Pancreas (tissue), 10 donors: ENCODE results near the gene VCAM1. TPM values are rescaled to one million over a fixed set of nuclear protein-coding genes. Genes with fewer than 3 reads are reported as not detected.
A peak's percentile ranks its signal among the peaks of the same experiment; 100 is the strongest.

ENCODE experiments used
- ATAC-seq, 4 donors: fragments of 200-7000 bp; cut with Tn5 transposase; one replicate each; pipeline versions ENCODE4 v1.8.0 to v1.9.1; 2020; ENCODE audit warnings: mild to moderate bottlenecking in 4 of 4, moderate library complexity in 4 of 4
- DNase-seq, 6 donors: peaks; one replicate each; pipeline ENCODE4 v3.0.0-alpha.2; 2020
- FAIRE-seq: peaks from 2 replicates; lab custom pipeline; 2012; peaks lifted over from hg19 to GRCh38; lab: Jason Lieb, UNC
- H3K27ac ChIP-seq, 4 donors: fragments of 200-600 bp; sonication (generic); 1 replicate in 3 of 4; 2 replicates in 1 of 4; pipeline versions ENCODE4 v1.5.0 to v1.8.0; 2020
- H3K27me3 ChIP-seq, 4 donors: fragments of 200-600 bp; one replicate each; pipeline ENCODE4 v1.8.0; 2021
- H3K36me3 ChIP-seq, 3 donors: fragments of 200-600 bp; sonication (generic) in 1 of 3; one replicate each; pipeline versions ENCODE4 v1.5.0 to v1.8.0; 2020 to 2021
- H3K4me1 ChIP-seq, 3 donors: fragments of 200-600 bp; one replicate each; pipeline ENCODE4 v1.8.0; 2021
- H3K4me3 ChIP-seq, 4 donors: fragments of 200-600 bp; sonication (generic) in 2 of 4; one replicate each; pipeline versions ENCODE4 v1.5.0 to v1.8.0; 2020 to 2021
- H3K9me3 ChIP-seq, 4 donors: fragments of 200-600 bp; one replicate each; pipeline ENCODE4 v1.8.0; 2021
- CTCF ChIP-seq, 4 donors: fragments of 200-600 bp; sonication (generic) in 3 of 4; IDR thresholded peaks; one replicate each; pipeline versions ENCODE4 v1.5.0 to v1.8.0; 2021; ENCODE audit warnings: antibody characterized with exemption in 4 of 4
- WGBS, 2 donors: extraction: QIAGEN DNeasy Blood & Tissue Kit; methylation state at CpG; one replicate each; pipeline ENCODE4 v1.1.7; 2013; 5-methylcytosine and 5-hydroxymethylcytosine counted together
- intact Hi-C, 3 donors: fragments of 100-400 bp; cut with DNase I; formaldehyde crosslinking; loops; one replicate each; pipeline versions ENCODE4 v1.11.1 to v1.14.2; 2022
- polyA plus RNA-seq, 2 donors: library from polyadenylated mRNA; stranded (reverse); fragments of 200-250 nt; gene quantifications; one replicate each; pipeline ENCODE4 v1.2.3, GENCODE V29; 2013
- total RNA-seq, 6 donors: library from RNA; stranded (reverse); fragmentation: NEBNext Ultra II Directional in 4 of 6; extraction: Animal tissue kit (Norgen Biotek cat#: 25700) in 4 of 6; gene quantifications; one replicate each; pipeline versions ENCODE4 v1.2.1 to v1.2.4, GENCODE V29; 2021 to 2023
- donor health status: healthy with polysubstance abuse.
- donor health status: DM: no; HTN: no; CAD: no; lungs with moderate emphysema.
- donor health status: DM: no; HTN: no; CAD: no.
- donor health status: control.
- donor health status: control.
- donor health status: Bipolar disorder and iron deficiency.
- donor health status: DM: yes; HTN: yes; CAD: no.
- donor health status: DM: no; HTN: no; CAD: no.
- donor health status: DM: no; HTN: no; CAD: no.
- donor health status: DM: yes; HTN: yes; CAD: no.

Gene VCAM1
- total RNA-seq (10 to 100 TPM in 4 of 6 donors, 1 to 10 TPM in 2; 4.3 to 98.5 (median 15.2) TPM), polyA plus RNA-seq (10 to 100 TPM in 1 of 2 donors, 1 to 10 TPM in 1; 8.4 to 10.3 TPM)

GRCh38 chr1:100719490-100719889 is at the start of gene VCAM1:
VCAM1 (plus strand) TSS chr1:100719742; CDS start chr1:100719861, 119 bp downstream.
- H3K27ac ChIP-seq: peak within 1 kb of the TSS in 2 of 4 donors; percentile 57 to 62
- WGBS, 2 donors: 10 to 12% methylated on average over 7 of the region's 7 CpGs
- DNase-seq: no peak
- peak in 3 of 4 donors; percentile 40 to 65 (median 57) for ATAC-seq
- intact Hi-C loops: no loop called here
- no peaks in the 10 kb centered on the region for H3K27me3 ChIP-seq
- H3K4me3 ChIP-seq: peak within 1 kb of the TSS in 2 of 4 donors; percentile 22 to 40
- no peak for FAIRE-seq
- no peaks in the 10 kb centered on the region for H3K4me1 ChIP-seq
- H3K9me3 ChIP-seq: no peaks in the 10 kb centered on the region
- TF ChIP-seq CTCF (IDR thresholded peaks at IDR 0.05): no peak
- H3K36me3 ChIP-seq: no peaks in the 10 kb centered on the region

GRCh38 chr1:100670083-100670482 is 49.5 kb upstream of the VCAM1 start:
- no peak overlapping the region for H3K27ac ChIP-seq
- H3K9me3 ChIP-seq: no peaks in the 10 kb centered on the region
- no peak overlapping the region for H3K4me3 ChIP-seq
- TF ChIP-seq CTCF (IDR thresholded peaks at IDR 0.05): no peak
- ATAC-seq (no peak), DNase-seq (no peak), FAIRE-seq (no peak)
- H3K36me3 ChIP-seq: no peaks in the 10 kb centered on the region
- no peaks in the 10 kb centered on the region for H3K4me1 ChIP-seq
- no peaks in the 10 kb centered on the region for H3K27me3 ChIP-seq
- intact Hi-C loops: no loop called here
- 39 to 69% methylated on average over 1 of the region's 1 CpG for WGBS, 2 donors

GRCh38 chr1:100671601-100672000 is 47.9 kb upstream of the VCAM1 start:
- no peak for FAIRE-seq

GRCh38 chr1:100683448-100684349 is 35.8 kb upstream of the VCAM1 start:
- H3K4me3 ChIP-seq: no peak overlapping the region
- ATAC-seq: peak in 1 of 4 donors; percentile 19
- no peaks in the 10 kb centered on the region for H3K9me3 ChIP-seq
- DNase-seq: no peak
- intact Hi-C loops: no loop called here
- H3K27me3 ChIP-seq: no peaks in the 10 kb centered on the region
- no peaks in the 10 kb centered on the region for H3K36me3 ChIP-seq
- WGBS, 2 donors: 67 to 72% methylated on average over 2 of the region's 2 CpGs
- no peaks in the 10 kb centered on the region for H3K4me1 ChIP-seq
- H3K27ac ChIP-seq: no peak overlapping the region
- TF ChIP-seq CTCF (IDR thresholded peaks at IDR 0.05): no peak
- FAIRE-seq: no peak

More at GRCh38 chr1:100671601-100672000, 47.9 kb upstream of the VCAM1 start:
- no peak for ATAC-seq
- no peaks in the 10 kb centered on the region for H3K36me3 ChIP-seq
- no peak for TF ChIP-seq CTCF (IDR thresholded peaks at IDR 0.05)
- intact Hi-C loops: no loop called here
- H3K9me3 ChIP-seq: no peaks in the 10 kb centered on the region
- no peak overlapping the region for H3K27ac ChIP-seq
- no peak overlapping the region for H3K4me3 ChIP-seq
- no peak for DNase-seq
- no peaks in the 10 kb centered on the region for H3K27me3 ChIP-seq
- H3K4me1 ChIP-seq: no peaks in the 10 kb centered on the region

- no peaks in the 10 kb centered on the region for H3K36me3 ChIP-seq
- no peaks in the 10 kb centered on the region for H3K9me3 ChIP-seq
- WGBS, 2 donors: 24 to 62% methylated on average over 1 of the region's 1 CpG
- intact Hi-C loops: no loop called here
- ATAC-seq (no peak), FAIRE-seq (no peak), DNase-seq (no peak)
- H3K4me3 ChIP-seq: no peak overlapping the region
- no peaks in the 10 kb centered on the region for H3K27me3 ChIP-seq
- H3K27ac ChIP-seq: no peak overlapping the region
- TF ChIP-seq CTCF (IDR thresholded peaks at IDR 0.05): no peak
- no peaks in the 10 kb centered on the region for H3K4me1 ChIP-seq
Measured at GRCh38 chr1:100699744-100700143, 19.8 kb upstream of the VCAM1 start.
